Measurements from ENCODE around the gene TNS3.

The TNS3 gene

GRCh38 chr7:47354831-47355541, 226.9 kb downstream of the TNS3 start:
- TF ChIP-seq CTCF (IDR thresholded peaks at IDR 0.05; ENCODE audit: low read depth, low read length, missing control alignments), result no peak
- H3K4me3 ChIP-seq (replicated peaks; ENCODE audit: low read depth, low read length), result no peak overlapping the region
- no peak for DNase-seq (ENCODE audit: extremely low read depth, low read depth)

GRCh38 chr7:47354071-47354470, 227.8 kb downstream of the TNS3 start:
- H3K4me3 ChIP-seq (replicated peaks; ENCODE audit: low read depth, low read length), result no peak overlapping the region
- no peak for TF ChIP-seq CTCF (IDR thresholded peaks at IDR 0.05; ENCODE audit: low read depth, low read length, missing control alignments)
- no peak for DNase-seq (ENCODE audit: extremely low read depth, low read depth)

GRCh38 chr7:47352394-47352968, 229.4 kb downstream of the TNS3 start:
- no peak for DNase-seq (ENCODE audit: extremely low read depth, low read depth)
- H3K4me3 ChIP-seq (replicated peaks; ENCODE audit: low read depth, low read length), result no peak overlapping the region
- TF ChIP-seq CTCF (IDR thresholded peaks at IDR 0.05; ENCODE audit: low read depth, low read length, missing control alignments), result no peak

GRCh38 chr7:47351233-47352154, 230.4 kb downstream of the TNS3 start:
- TF ChIP-seq CTCF (IDR thresholded peaks at IDR 0.05; ENCODE audit: low read depth, low read length, missing control alignments), result no peak
- DNase-seq (ENCODE audit: extremely low read depth, low read depth), result no peak
- no peak overlapping the region for H3K4me3 ChIP-seq (replicated peaks; ENCODE audit: low read depth, low read length)

GRCh38 chr7:47350425-47350824, 231.5 kb downstream of the TNS3 start:
- no peak for DNase-seq (ENCODE audit: extremely low read depth, low read depth)
- no peak for TF ChIP-seq CTCF (IDR thresholded peaks at IDR 0.05; ENCODE audit: low read depth, low read length, missing control alignments)
- no peak overlapping the region for H3K4me3 ChIP-seq (replicated peaks; ENCODE audit: low read depth, low read length)

GRCh38 chr7:47349401-47349800, 232.5 kb downstream of the TNS3 start:
- no peak for DNase-seq (ENCODE audit: extremely low read depth, low read depth)
- TF ChIP-seq CTCF (IDR thresholded peaks at IDR 0.05; ENCODE audit: low read depth, low read length, missing control alignments), result no peak
- H3K4me3 ChIP-seq (replicated peaks; ENCODE audit: low read depth, low read length), result no peak overlapping the region

All from HFF-Myc (cell line).